Measurements from ENCODE around the gene GRIN3B. TPM values are rescaled to one million over a fixed set of nuclear protein-coding genes. Genes with fewer than 3 reads are reported as not detected.
A peak's percentile ranks its signal among the peaks of the same experiment; 100 is the strongest.

The GRIN3B gene
- total and polyA plus RNA-seq, 2 of the 4 experiments (the other 2 are of a cell fraction): under 0.01 to 0.91 TPM

GRCh38 chr19:1009041-1009980, 9.1 kb downstream of the GRIN3B start (continued):
- TF ChIP-seq, protein P1, sequence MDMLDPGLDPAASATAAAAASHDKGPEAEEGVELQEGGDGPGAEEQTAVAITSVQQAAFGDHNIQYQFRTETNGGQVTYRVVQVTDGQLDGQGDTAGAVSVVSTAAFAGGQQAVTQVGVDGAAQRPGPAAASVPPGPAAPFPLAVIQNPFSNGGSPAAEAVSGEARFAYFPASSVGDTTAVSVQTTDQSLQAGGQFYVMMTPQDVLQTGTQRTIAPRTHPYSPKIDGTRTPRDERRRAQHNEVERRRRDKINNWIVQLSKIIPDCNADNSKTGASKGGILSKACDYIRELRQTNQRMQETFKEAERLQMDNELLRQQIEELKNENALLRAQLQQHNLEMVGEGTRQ (IDR thresholded peaks at IDR 0.05; ENCODE audit: low read depth, low read length): no peak
- TF ChIP-seq RCOR1 (IDR thresholded peaks at IDR 0.05; ENCODE audit: insufficient replicate concordance, low read length): peak; percentile 38

Data from IMR-90 (cell line).